ENCODE results near the gene MYORG.
A peak's percentile ranks its signal among the peaks of the same experiment; 100 is the strongest.

The MYORG gene

GRCh38 chr9:34384368-34385165 is 7.9 kb upstream of the MYORG start:
- DNase-seq (ENCODE audit: low read depth), result no peak

GRCh38 chr9:34383904-34384303 is 7.2 kb upstream of the MYORG start:
- DNase-seq (ENCODE audit: low read depth), result no peak

GRCh38 chr9:34382879-34383278 is 6.2 kb upstream of the MYORG start:
- no peak for DNase-seq (ENCODE audit: low read depth)

- no peak for DNase-seq (ENCODE audit: low read depth)
Observed at GRCh38 chr9:34382054-34382453, 5.4 kb upstream of the MYORG start.

GRCh38 chr9:34381323-34381722 is 4.6 kb upstream of the MYORG start:
- no peak for DNase-seq (ENCODE audit: low read depth)

GRCh38 chr9:34380511-34381315 is 4.0 kb upstream of the MYORG start:
- DNase-seq (ENCODE audit: low read depth), result no peak

- no peak for DNase-seq (ENCODE audit: low read depth)
Observed at GRCh38 chr9:34380034-34380510, 3.4 kb upstream of the MYORG start.

- DNase-seq (ENCODE audit: low read depth), result peak; percentile 38
Observed at GRCh38 chr9:34379334-34380033, 2.8 kb upstream of the MYORG start.

GRCh38 chr9:34378376-34379060 is 1.8 kb upstream of the MYORG start:
- no peak for DNase-seq (ENCODE audit: low read depth)

- DNase-seq (ENCODE audit: low read depth), result no peak
Observed at GRCh38 chr9:34377404-34377746, 677 bp upstream of the MYORG start.

- no peak for DNase-seq (ENCODE audit: low read depth)
Observed at GRCh38 chr9:34375901-34376595, 650 bp downstream of the MYORG start.

- no peak for DNase-seq (ENCODE audit: low read depth)
Observed at GRCh38 chr9:34374905-34375552, 1.7 kb downstream of the MYORG start.

GRCh38 chr9:34374339-34374738 is 2.4 kb downstream of the MYORG start:
- DNase-seq (ENCODE audit: low read depth), result no peak

- no peak for DNase-seq (ENCODE audit: low read depth)
Observed at GRCh38 chr9:34373749-34374148, 2.9 kb downstream of the MYORG start.

GRCh38 chr9:34372467-34373011 is 4.2 kb downstream of the MYORG start:
- no peak for DNase-seq (ENCODE audit: low read depth)

- no peak for DNase-seq (ENCODE audit: low read depth)
Observed at GRCh38 chr9:34371886-34372466, 4.7 kb downstream of the MYORG start.

GRCh38 chr9:34370970-34371880 is 5.5 kb downstream of the MYORG start:
- DNase-seq (ENCODE audit: low read depth), result no peak

- DNase-seq (ENCODE audit: low read depth), result no peak
Observed at GRCh38 chr9:34370335-34370969, 6.2 kb downstream of the MYORG start.

- DNase-seq (ENCODE audit: low read depth), result no peak
Observed at GRCh38 chr9:34369636-34370035, 7.1 kb downstream of the MYORG start.
